Measurements from ENCODE around the gene ZNF425. TPM values are rescaled to one million over a fixed set of nuclear protein-coding genes. Genes with fewer than 3 reads are reported as not detected.

ZNF425 gene
- total RNA-seq, 1 donor from 2014 or later = 0.69 TPM

DNA sequence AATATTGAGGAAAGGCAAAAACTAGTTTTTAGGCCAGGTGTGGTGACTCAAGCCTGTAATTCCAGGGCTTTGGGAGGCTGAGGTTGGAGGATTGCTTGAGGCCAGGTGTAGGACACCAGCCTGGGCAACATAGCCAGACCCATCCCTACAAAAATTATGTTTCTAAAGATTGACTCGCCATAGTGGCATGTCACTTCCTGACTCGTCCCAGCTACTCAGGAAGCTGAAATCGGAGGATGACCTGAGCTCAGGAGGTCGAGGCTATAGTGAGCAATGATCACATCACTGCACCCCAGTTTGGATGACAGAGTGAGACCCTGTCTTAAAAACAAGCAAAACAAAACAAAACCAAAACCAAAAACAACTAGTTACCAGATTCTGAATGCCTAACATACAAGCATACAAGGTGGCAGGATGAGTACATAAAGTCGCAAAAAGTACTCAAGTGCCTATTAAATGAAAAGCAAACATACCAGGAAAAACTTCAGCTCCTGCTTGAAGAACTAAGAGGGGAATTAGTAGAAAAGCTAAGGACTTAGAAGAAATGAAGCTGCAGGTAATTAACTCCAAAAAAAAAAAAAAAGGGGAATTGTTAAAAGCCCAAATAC, 35.2 kb upstream of the ZNF425 start:
- no peak overlapping the region for H3K4me3 ChIP-seq (ENCODE audit: low read depth, low read length)
- no peak for DNase-seq (ENCODE audit: low read depth)
- TF ChIP-seq, protein P1, sequence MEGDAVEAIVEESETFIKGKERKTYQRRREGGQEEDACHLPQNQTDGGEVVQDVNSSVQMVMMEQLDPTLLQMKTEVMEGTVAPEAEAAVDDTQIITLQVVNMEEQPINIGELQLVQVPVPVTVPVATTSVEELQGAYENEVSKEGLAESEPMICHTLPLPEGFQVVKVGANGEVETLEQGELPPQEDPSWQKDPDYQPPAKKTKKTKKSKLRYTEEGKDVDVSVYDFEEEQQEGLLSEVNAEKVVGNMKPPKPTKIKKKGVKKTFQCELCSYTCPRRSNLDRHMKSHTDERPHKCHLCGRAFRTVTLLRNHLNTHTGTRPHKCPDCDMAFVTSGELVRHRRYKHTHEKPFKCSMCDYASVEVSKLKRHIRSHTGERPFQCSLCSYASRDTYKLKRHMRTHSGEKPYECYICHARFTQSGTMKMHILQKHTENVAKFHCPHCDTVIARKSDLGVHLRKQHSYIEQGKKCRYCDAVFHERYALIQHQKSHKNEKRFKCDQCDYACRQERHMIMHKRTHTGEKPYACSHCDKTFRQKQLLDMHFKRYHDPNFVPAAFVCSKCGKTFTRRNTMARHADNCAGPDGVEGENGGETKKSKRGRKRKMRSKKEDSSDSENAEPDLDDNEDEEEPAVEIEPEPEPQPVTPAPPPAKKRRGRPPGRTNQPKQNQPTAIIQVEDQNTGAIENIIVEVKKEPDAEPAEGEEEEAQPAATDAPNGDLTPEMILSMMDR (conservative IDR thresholded peaks at IDR 0.05; ENCODE audit: low read depth, low read length) = no peak

DNA sequence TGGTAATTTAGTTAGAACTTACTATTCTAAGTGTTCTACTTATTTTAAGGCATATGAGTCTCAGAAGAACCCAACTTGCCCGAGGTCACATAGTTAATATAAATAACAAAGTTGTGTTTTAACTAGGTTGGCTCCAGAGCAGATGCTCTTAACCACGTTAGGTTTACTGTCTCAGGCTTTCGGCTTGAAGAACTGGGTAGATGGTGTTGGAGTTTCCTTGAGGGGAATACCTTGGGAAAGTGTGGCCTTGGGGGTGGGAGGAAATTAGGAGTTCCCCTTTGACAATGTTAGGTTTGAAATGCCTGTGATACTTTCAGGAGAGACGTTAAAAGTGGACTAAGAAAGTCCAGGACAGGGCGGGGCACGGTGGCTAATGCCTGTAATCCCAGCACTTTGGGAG, 30.8 kb upstream of the ZNF425 start:
- DNase-seq (ENCODE audit: low read depth) = no peak
- TF ChIP-seq, protein P1 (conservative IDR thresholded peaks at IDR 0.05; ENCODE audit: low read depth, low read length) = no peak
- no peak overlapping the region for H3K4me3 ChIP-seq (ENCODE audit: low read depth, low read length)

DNA sequence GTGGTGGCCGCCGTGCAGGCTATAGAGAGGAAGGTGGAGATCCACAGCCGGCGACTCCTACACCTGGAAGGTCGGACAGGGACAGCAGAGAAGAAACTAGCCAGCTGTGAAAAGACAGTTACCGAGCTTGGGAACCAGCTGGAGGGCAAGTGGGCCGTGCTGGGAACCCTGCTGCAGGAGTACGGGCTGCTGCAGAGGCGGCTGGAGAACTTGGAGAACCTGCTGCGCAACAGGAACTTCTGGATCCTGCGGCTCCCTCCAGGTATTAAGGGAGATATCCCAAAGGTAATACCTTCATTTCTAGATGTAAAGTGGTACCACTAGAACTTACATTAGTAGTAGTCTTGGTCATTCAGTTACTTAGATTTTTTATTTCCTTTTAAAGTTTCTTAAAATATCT, 27.9 kb upstream of the ZNF425 start:
- no peak for DNase-seq (ENCODE audit: low read depth)
- H3K4me3 ChIP-seq (ENCODE audit: low read depth, low read length) = no peak overlapping the region
- TF ChIP-seq, protein P1 (conservative IDR thresholded peaks at IDR 0.05; ENCODE audit: low read depth, low read length) = no peak

DNA sequence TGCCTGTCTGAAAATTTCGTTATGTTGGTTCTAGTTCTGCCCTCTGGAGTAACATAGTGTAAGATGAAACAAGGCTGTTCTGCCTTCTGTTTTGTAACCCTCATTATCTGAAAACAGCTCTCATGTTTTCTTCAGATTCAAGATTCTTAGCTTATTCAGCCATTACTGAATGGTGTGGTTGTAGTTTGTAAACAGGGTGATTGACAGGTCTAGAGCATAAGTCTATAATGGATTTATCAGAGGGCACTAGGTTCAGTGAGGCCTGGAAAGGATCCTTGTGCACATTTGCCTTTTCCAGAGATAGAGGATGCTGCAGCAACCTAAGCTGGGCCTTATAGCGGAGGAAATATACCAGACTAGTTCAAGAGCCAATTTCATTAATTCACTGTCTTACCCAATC, 27.2 kb upstream of the ZNF425 start:
- H3K4me3 ChIP-seq (ENCODE audit: low read depth, low read length) = no peak overlapping the region
- TF ChIP-seq, protein P1 (conservative IDR thresholded peaks at IDR 0.05; ENCODE audit: low read depth, low read length) = no peak
- no peak for DNase-seq (ENCODE audit: low read depth)

DNA sequence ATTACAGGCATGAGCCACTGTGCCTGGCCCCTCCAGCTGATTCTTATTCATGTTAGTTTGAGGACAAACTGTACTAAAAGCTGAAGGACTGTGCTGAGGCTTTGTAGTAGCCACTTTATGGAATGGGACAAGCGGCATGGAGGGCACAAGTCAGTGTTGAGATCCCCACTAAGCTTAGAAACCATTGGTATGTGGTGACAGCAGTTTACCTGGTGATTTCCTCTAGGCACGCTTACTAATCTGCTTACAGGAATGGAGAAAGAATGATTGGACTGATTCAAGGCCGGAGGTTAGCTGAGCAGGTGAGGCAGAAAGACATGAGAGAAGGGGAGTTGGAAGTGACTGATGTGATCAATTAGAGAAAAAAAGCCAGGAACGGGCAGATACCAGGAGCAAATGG, 24.9 kb upstream of the ZNF425 start:
- TF ChIP-seq, protein P1 (conservative IDR thresholded peaks at IDR 0.05; ENCODE audit: low read depth, low read length) = no peak
- no peak overlapping the region for H3K4me3 ChIP-seq (ENCODE audit: low read depth, low read length)
- no peak for DNase-seq (ENCODE audit: low read depth)

DNA sequence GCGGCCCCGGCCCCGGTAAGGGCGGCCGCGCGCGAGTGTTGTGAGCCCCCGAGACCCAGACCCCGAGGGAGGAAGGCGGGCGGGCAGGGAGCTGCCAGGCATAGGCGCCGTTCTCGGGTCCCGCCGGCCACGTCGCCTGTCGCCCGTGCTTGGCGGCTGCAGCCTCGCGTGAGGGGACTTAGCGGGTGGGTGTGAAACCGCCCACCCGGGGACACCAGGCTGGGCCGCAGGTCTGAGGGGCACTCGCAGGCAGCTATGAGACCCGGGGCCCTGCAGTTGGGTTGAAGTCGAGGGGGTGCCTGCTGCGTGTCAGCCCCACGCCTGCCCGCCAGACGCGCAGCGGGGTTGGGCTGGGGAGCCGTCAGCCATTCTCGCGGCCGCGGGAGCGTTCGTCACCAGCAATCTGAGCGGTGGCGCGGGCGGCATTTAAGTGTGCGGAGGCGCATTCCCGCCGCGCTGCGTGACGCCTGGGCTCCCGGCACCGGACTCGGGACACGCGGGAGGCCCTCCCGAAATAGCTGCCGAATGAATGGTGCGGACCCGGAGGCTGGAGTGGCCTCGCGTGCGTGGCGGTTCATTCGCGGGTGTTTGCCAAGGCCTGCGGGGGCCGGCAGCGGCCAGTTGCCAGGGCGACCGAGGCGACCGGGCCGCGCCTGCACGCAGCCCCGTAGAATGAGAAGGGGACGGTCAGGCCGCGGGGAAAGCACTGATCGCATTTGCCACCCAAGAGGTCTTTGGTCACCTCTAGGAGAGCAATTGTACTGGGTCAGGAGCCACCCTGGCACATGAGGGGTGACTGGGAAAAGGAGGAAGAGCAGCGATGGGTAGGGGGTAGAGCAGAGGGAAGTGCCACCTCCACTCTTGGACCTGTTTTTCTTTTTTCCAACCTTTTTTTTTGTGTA, 21.9 kb upstream of the ZNF425 start:
- DNase-seq (ENCODE audit: low read depth) = no peak
- peak overlapping the region; percentile 90 for H3K4me3 ChIP-seq (ENCODE audit: low read depth, low read length)
- TF ChIP-seq, protein P1 (conservative IDR thresholded peaks at IDR 0.05; ENCODE audit: low read depth, low read length) = no peak
